NCI-H146 (cell line): Measurements from ENCODE around the gene ARHGEF16.

Experiments
- DNase-seq: peaks from one replicate; lab custom pipeline; 2025; lab: John Stamatoyannopoulos, UW

The ARHGEF16 gene

GRCh38 chr1:3518756-3519155 is 64.3 kb downstream of the ARHGEF16 start:
- no peak for DNase-seq

GRCh38 chr1:3519301-3519885 is 64.9 kb downstream of the ARHGEF16 start:
- no peak for DNase-seq

DNA sequence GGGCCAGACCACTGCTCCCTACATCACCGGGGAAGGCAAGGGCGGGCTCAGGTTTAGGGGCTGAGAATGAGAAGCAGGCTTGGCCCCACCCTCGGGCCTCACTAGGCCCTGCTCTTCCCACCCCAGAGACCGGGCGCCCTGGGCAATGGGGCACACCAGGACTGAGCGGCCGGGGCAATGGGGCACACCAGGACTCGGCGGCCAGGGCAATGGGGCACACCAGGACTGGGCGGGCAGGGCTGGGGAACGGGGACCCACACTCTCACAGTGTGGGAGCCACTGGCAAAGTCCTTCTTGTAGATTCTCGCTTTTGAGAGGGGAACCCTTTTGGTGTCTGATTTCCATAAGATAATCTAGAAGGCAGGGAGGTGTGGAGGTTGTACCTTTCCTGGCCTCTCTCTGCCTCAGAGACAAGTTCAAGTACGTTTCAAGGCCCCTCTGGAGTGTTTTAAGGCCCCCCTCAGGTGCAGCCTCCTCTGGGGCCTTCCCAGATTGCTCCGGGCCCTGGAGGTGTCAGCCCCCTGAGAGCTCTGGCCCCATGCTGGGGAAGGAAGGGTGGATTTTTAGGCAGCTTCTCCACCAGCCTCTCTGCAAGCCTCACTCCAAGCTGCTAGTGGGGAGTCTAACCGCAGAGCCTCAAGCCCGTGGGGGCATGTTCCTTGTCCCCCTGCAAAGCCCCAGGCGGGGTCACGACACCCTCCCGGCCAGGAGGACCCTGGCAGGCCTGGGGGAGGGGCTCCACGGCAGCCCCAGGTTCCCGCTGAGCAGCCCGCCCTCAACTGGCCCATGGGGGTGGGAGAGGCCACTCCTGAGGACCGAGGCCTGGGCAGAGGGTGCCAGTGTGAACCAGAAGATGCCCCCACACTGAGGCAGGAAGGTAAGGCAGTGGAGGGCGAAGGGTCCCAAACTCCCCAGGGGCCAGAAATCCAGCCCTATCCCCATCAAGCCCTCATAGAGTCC is 66.2 kb downstream of the ARHGEF16 start:
- no peak for DNase-seq

DNA sequence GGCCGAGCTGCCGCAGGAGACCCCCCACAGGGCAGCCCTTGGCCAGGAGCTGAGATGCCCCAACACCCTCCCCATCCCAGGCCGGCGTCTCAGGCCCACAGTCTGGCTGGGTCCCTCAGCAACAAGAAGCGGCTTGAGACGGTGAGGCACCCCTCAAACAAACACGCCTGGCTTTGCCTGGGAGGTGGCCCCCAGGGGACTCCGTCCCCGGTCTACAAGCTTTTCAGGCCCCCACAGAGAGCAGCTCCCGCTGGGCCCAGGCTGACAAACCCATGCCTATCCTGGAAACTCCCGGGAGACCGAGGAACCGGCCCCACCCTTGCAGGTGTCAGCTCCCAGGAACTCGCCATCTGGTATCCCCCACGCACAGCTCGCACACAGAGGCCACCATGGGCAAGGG is 67.0 kb downstream of the ARHGEF16 start:
- no peak for DNase-seq

DNA sequence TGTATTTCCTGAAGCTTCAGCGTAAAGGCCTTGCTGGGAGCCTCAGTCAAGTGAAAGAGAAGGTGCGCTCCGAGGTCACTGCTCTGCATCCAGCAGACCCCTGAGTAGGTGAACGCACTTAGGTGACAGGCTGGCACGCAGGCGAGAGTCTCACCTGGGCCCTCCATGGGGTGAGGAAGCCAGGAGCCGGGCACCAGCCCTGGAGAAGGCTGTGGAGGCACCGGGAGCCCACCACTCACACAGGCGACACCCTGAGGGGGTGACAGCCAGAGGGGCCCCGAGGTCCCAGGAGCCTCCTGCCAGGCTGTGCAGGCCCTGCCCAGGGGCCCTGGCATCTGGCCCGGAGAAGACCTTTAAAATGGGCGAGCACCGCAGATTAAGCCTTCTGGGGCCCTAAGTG is 67.6 kb downstream of the ARHGEF16 start:
- no peak for DNase-seq

GRCh38 chr1:3522564-3523265 is 68.2 kb downstream of the ARHGEF16 start:
- no peak for DNase-seq

DNA sequence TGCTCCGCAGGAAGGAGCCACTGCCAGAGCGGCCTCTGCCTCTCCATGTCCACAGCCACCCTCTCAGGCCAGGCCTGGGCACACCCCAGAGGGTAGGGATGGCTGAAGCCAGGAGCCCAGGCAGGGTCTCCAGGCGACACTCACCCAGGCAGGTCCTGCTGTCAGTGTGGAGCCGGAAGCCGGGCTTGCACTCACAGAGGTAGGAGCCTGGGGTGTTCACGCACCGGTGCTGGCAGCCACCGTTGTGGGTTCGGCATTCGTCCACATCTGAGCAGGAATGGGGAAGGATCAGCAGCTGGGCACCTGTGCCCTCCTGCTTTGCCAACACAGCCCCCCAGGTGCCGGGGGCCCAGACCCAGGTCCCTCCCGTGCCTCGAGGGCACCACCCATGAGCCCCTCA is 69.5 kb downstream of the ARHGEF16 start:
- DNase-seq = no peak

DNA sequence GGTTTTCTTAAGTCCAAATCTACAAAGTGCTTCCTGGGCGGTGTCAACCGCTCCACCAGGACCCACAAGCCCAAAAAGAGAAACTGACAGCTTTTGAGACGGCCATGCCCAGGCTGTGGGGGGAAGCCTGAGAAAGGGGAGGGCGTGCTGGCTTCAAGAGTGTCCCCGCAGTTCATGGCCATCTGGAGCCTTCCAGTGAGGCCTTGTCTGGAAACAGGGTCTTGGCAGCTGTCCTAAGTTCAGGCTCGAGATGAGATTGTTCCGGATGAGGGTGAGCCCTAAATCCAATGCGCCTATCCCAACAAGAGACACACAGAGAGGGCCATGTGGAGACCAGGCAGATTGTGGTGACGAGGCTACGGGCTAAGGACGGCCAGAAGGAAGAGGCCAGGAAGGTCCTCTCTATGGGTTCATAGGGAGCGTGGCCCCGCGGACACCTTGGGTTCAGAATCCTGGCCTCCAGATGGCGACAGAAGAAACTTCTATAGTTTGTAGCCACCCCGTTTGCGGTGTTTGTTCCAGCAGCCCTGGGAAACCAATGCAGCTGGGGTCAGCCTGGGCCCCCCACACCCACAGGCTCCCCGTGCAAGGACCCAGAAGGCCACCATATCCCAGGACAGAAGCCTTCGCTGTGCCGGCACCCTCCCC is 70.2 kb downstream of the ARHGEF16 start:
- DNase-seq = no peak

DNA sequence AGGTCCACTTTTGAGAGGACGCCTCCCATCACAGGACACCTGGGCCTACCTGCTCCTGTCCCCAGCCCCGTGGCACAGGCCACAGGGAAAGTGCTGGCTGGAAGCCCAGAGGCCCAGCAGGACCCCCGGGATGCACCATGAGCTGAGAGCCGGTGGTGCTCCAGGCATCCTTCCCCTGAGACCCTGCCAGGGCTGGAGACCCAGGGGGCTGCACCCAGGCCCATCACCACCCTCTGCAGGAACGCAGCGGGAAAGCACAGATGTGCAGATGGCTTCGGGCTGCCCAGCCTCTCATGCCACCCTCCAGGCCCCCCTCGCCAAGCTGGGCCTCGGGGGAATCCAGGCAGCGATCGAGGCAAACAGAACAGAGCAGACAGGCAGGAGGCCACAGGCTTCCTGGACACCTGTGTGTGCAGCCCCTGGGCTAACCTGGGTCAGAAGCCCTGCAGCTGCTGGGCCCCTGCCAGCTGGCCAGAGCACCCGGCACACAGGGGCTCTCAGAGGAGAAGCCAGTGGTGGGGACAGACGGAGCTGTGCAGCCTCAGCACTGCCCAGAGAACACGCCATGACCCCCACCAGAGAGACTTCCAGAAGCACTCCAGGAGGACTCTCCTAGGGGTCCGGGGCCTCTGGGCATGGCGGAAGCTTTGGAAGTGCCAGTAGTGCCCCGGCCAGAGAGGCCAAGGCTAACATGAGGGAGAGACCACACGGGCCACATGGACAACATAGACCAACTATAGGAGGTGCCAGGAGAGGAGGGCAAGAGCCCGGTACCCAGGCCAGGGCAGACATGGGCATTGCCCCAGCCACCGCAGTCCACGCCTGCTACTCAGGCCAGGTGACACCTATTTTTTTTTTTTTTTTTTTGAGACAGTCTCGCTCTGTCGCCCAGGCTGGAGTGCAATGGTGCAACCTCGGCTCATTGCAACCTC is 71.4 kb downstream of the ARHGEF16 start:
- DNase-seq = no peak

- DNase-seq = no peak
Observed at GRCh38 chr1:3527774-3528173, 73.3 kb downstream of the ARHGEF16 start.

DNA sequence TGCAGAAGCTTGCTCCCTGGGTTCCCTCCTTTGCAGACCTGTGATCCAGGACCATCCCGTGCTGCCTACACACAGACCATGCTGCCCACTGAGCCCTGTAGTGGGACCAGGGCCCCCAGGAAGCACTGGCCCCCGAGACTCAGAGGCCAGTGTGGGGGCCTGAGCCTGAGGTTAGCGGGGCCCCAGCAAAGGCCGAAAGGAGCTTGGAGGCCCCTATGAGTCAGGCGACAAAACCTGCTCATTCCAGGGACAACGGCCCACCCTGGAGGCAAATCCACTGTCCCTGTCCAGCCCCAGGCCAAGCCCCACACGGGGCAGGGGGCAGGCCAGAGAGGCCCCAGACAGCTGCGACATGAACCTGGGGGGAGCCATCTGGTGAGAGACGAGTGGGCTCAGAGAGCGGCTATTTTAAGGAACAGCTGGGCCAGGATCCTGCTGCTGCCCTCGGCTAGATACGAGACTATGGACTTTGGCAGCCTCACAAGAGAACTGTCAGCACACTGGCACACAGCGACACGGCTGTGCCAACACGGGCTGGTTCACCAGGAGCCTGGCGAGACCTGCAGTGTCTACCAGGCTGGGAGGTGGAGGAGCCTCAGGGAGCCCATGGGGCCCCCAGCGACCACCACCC is 74.7 kb downstream of the ARHGEF16 start:
- DNase-seq = no peak

GRCh38 chr1:3530086-3530925 is 75.8 kb downstream of the ARHGEF16 start:
- DNase-seq = peak; percentile 47
